IMR-90 (cell line): ENCODE data around the gene OR2T4. TPM values are rescaled to one million over a fixed set of nuclear protein-coding genes. Genes with fewer than 3 reads are reported as not detected.

Experiments
- ATAC-seq: fragments of 200-7000 bp; cut with Tn5 transposase; 2 replicates; pipeline ENCODE4 v1.9.1; 2020; ENCODE audit warnings: low read depth, mild to moderate bottlenecking, moderate library complexity
- BruUV-seq: library from RNA; stranded (reverse); fragments of 400-500 nt; replicated peaks from 2 replicates; lab custom pipeline; 2021; lab: Mats Ljungman, UMichigan
- CTCF ChIA-PET: fragments of 300-600 bp; formaldehyde crosslinking; extraction: SDS; loops from one replicate; lab custom pipeline; 2021; ENCODE audit warnings: antibody characterized with exemption; lab: Yijun Ruan, JAX
- POLR2A ChIA-PET: fragments of 300-600 bp; sonication (Branson Sonifier 250); formaldehyde crosslinking; loops from one replicate; lab custom pipeline; 2022; ENCODE audit warnings: antibody characterized with exemption; ENCODE audit not compliant: unreplicated experiment; lab: Charles Lee
- DNase-seq: peaks from one replicate; pipeline ENCODE4 v3.0.0; 2013
- H2AFZ ChIP-seq: replicated peaks from 2 replicates; pipeline ENCODE3; 2013; ENCODE audit warnings: low read length, mild to moderate bottlenecking; ENCODE audit not compliant: poor library complexity
- H2AK5ac ChIP-seq: 2 replicates; pipeline ENCODE4 v1.6.1; 2013; ENCODE audit warnings: low read depth, low read length, inconsistent platforms
- H2AK9ac ChIP-seq: replicated peaks from 2 replicates; pipeline ENCODE3; 2013; ENCODE audit warnings: mild to moderate bottlenecking, low read depth, low read length, moderate library complexity; ENCODE audit not compliant: poor library complexity
- H2BK120ac ChIP-seq: 2 replicates; pipeline ENCODE4 v1.6.1; 2013; ENCODE audit warnings: low read depth, low read length, inconsistent platforms
- H2BK15ac ChIP-seq: 3 replicates; pipeline ENCODE4 v1.6.1; 2013; ENCODE audit warnings: low read depth, low read length, inconsistent platforms
- H2BK20ac ChIP-seq: 2 replicates; pipeline ENCODE4 v1.6.1; 2013; ENCODE audit warnings: low read depth, mild to moderate bottlenecking, inconsistent platforms, low read length, moderate library complexity
- H2BK5ac ChIP-seq: 2 replicates; pipeline ENCODE4 v1.6.1; 2013; ENCODE audit warnings: mild to moderate bottlenecking, low read depth, low read length, inconsistent platforms; ENCODE audit not compliant: poor library complexity, severe bottlenecking
- H3K14ac ChIP-seq: replicated peaks from 2 replicates; pipeline ENCODE4 v1.6.1; 2013; ENCODE audit warnings: low read depth, low read length, inconsistent platforms
- H3K18ac ChIP-seq: 2 replicates; pipeline ENCODE4 v1.6.1; 2013; ENCODE audit warnings: low read depth, low read length, control low read depth
- H3K23ac ChIP-seq: 2 replicates; pipeline ENCODE4 v1.6.1; 2013; ENCODE audit warnings: low read depth, low read length, inconsistent platforms
- H3K27ac ChIP-seq: 2 replicates; pipeline ENCODE4 v1.5.1; 2013; ENCODE audit warnings: mild to moderate bottlenecking, control low read depth, low read length; ENCODE audit not compliant: insufficient read depth
- H3K27me3 ChIP-seq: 2 replicates; pipeline ENCODE4 v1.6.1; 2013; ENCODE audit warnings: low read length; ENCODE audit not compliant: control insufficient read depth, insufficient read depth
- H3K36me3 ChIP-seq: 2 replicates; pipeline ENCODE4 v1.6.1; 2013; ENCODE audit warnings: low read length, mixed read lengths; ENCODE audit not compliant: control insufficient read depth, insufficient read depth
- H3K4ac ChIP-seq: 2 replicates; pipeline ENCODE4 v1.6.1; 2013; ENCODE audit warnings: low read depth, low read length, inconsistent platforms
- H3K4me1 ChIP-seq: 2 replicates; pipeline ENCODE4 v1.6.1; 2013; ENCODE audit warnings: low read length, mixed read lengths; ENCODE audit not compliant: control insufficient read depth, insufficient read depth
- H3K4me2 ChIP-seq: 2 replicates; pipeline ENCODE4 v1.6.1; 2013; ENCODE audit warnings: low read depth, mild to moderate bottlenecking, control low read depth, low read length, moderate library complexity
- H3K4me3 ChIP-seq: 2 replicates; pipeline ENCODE4 v1.5.1; 2013; ENCODE audit warnings: low read depth, mild to moderate bottlenecking, control low read depth, low read length, moderate library complexity; ENCODE audit not compliant: insufficient read depth
- H3K56ac ChIP-seq: 2 replicates; pipeline ENCODE4 v1.6.1; 2013; ENCODE audit warnings: low read length, inconsistent platforms; ENCODE audit not compliant: insufficient read depth; ENCODE audit errors: extremely low read depth
- H3K79me1 ChIP-seq, 2 experiments: 2 replicates each; pipeline ENCODE4 v1.6.1; 2013; ENCODE audit warnings: low read length in 2 of 2, inconsistent platforms in 1 of 2, low read depth in 1 of 2
- H3K9ac ChIP-seq: 2 replicates; pipeline ENCODE4 v1.6.1; 2013; ENCODE audit warnings: low read depth, low read length, control low read depth
- H3K9me1 ChIP-seq: 2 replicates; pipeline ENCODE4 v1.6.1; 2013; ENCODE audit warnings: low read length, inconsistent platforms; ENCODE audit not compliant: insufficient read depth
- H3K9me3 ChIP-seq: 2 replicates; pipeline ENCODE4 v1.6.1; 2013; ENCODE audit warnings: low read length; ENCODE audit not compliant: control insufficient read depth, insufficient read depth
- H4K20me1 ChIP-seq: 2 replicates; pipeline ENCODE4 v1.6.1; 2013; ENCODE audit warnings: low read length, inconsistent platforms; ENCODE audit not compliant: insufficient read depth
- H4K5ac ChIP-seq: 2 replicates; pipeline ENCODE4 v1.6.1; 2013; ENCODE audit warnings: mild to moderate bottlenecking, low read depth, low read length, control low read depth
- H4K8ac ChIP-seq, 2 experiments: 2 replicates each; pipeline ENCODE4 v1.6.1; 2013; ENCODE audit warnings: low read depth in 2 of 2, low read length in 2 of 2, control low read depth in 1 of 2, inconsistent platforms in 1 of 2
- H4K91ac ChIP-seq: 2 replicates; pipeline ENCODE4 v1.6.1; 2013; ENCODE audit warnings: low read depth, low read length, inconsistent platforms; ENCODE audit not compliant: insufficient read depth
- FOS ChIP-seq: fragments of 150-350 bp; IDR thresholded peaks from 2 replicates; pipeline ENCODE4 v1.6.1; 2016; ENCODE audit warnings: low read depth, low read length
- MXI1 ChIP-seq: IDR thresholded peaks from 2 replicates; pipeline ENCODE4 v1.6.1; 2012; ENCODE audit warnings: low read depth, mild to moderate bottlenecking, low read length, moderate library complexity, borderline replicate concordance
- SMC3 ChIP-seq: fragments of 150-350 bp; IDR thresholded peaks from 2 replicates; pipeline ENCODE4 v1.6.1; 2016; ENCODE audit warnings: low read depth, mild to moderate bottlenecking, antibody characterized with exemption, low read length, moderate library complexity
- WGBS, 2 experiments: methylation state at CpG; one replicate each; pipeline versions ENCODE4 v1.1.5 to v1.1.7; 2013; ENCODE audit warnings: missing lambda C conversion rate in 2 of 2; ENCODE audit not compliant: insufficient read length in 1 of 2; ENCODE audit errors: extremely low coverage in 2 of 2; 5-methylcytosine and 5-hydroxymethylcytosine counted together
- dilution Hi-C: fragments of 300-500 bp; cut with HindIII; formaldehyde crosslinking; loops from one replicate; pipeline ENCODE4 v1.14.3; 2018; ENCODE audit warnings: low sequenced_read_pairs; ENCODE audit not compliant: unreplicated experiment
- in situ Hi-C: fragments of 300-500 bp; cut with MboI; formaldehyde crosslinking; loops from 3 replicates; pipeline ENCODE4 v1.14.3; 2019; ENCODE audit warnings: low sequenced_read_pairs, inconsistent platforms, mixed read lengths
- intact Hi-C: fragments of 100-400 bp; cut with micrococcal nuclease; formaldehyde crosslinking; loops from 2 replicates; pipeline ENCODE4 v1.10.0; 2022
- polyA plus RNA-seq, 3 experiments: library from polyadenylated mRNA; depleted of rRNA; stranded (reverse); fragments of >200 nt; gene quantifications; 2 replicates each; pipeline ENCODE4 v1.2.3, GENCODE V29; 2012; ENCODE audit warnings: low replicate concordance in 1 of 3
- total RNA-seq: library from RNA; depleted of rRNA; stranded (reverse); fragments of >200 nt; gene quantifications from 2 replicates; pipeline ENCODE4 v1.2.3, GENCODE V29; 2012

The OR2T4 gene
- total and polyA plus RNA-seq, 2 of the 4 experiments (the other 2 are of a cell fraction), result not detected

DNA sequence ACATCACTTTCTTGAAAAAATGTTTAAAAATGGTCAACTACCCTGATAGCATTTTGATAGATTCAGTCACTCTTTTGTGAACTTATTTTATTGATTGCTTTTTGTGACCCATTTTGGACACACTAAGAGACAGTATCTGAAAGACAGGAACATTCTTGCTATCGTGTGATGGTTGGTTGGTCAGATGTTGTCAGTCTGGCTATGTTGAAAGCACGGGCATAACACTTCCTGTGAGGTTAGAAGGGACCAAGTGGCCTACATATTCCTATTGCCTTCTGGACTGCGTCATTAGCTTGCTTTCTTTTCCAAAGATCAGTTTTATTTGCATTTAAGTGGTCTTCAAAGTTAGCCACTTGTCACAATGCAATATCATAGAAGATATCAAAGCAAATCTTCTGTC, 15.5 kb downstream of the OR2T4 start:
- Histone ChIP-seq H3K23ac (no peak overlapping the region), H4K20me1 (no peaks in the 10 kb centered on the region), H2BK5ac (no peak overlapping the region), H2AK9ac (no peak overlapping the region), H3K4me1 (no peaks in the 10 kb centered on the region), H3K4ac (no peak overlapping the region), H3K36me3 (no peaks in the 10 kb centered on the region), H2BK120ac (no peak overlapping the region), H3K4me2 (no peak overlapping the region), H3K9me3 (peaks cover 14% of the 10 kb centered on the region), H4K5ac (no peak overlapping the region), H3K18ac (no peak overlapping the region), H2BK20ac (no peak overlapping the region), H2BK15ac (no peak overlapping the region), H3K56ac (no peak overlapping the region), H4K8ac (no peak overlapping the region), H4K91ac (no peak overlapping the region), H2AFZ (no peak overlapping the region), H3K27me3 (no peaks in the 10 kb centered on the region), H3K9me1 (no peaks in the 10 kb centered on the region), H3K27ac (no peak overlapping the region), H2AK5ac (no peak overlapping the region), H3K14ac (no peak overlapping the region), H3K9ac (no peak overlapping the region), H3K79me1 (no peaks in the 10 kb centered on the region), H3K4me3 (no peak overlapping the region)
- BruUV-seq, result no TSS peak
- WGBS, 2 experiments, result no CpG with 5 or more reads among the region's 3 CpGs
- dilution Hi-C loops, result no loop called here
- ATAC-seq, result no peak
- ChIA-PET POLR2A (no interaction called here), CTCF (no interaction called here)
- intact Hi-C loops, result no loop called here
- TF ChIP-seq SMC3 (no peak), MXI1 (no peak), FOS (no peak)
- in situ Hi-C loops, result no loop called here
- DNase-seq, result no peak
